ENCODE measurements around the gene SIK3. TPM values are rescaled to one million over a fixed set of nuclear protein-coding genes. Genes with fewer than 3 reads are reported as not detected.

SIK3 gene
- total and polyA plus RNA-seq, 2 experiments from 2014 or later: 6.1 to 33.9 TPM

GRCh38 chr11:116963813-116964212, 134.4 kb downstream of the SIK3 start (continued):
- no peak for TF ChIP-seq ETS1 (IDR thresholded peaks at IDR 0.05)
- no peak for TF ChIP-seq CTCF (conservative IDR thresholded peaks at IDR 0.05; ENCODE audit: low read depth in 2 of 2)
- no peak for TF ChIP-seq JUNB (IDR thresholded peaks at IDR 0.05; ENCODE audit: unreplicated experiment)
- TF ChIP-seq EZH2 (IDR thresholded peaks at IDR 0.05; ENCODE audit: low read depth, unreplicated experiment): no peak

- no peaks in the 10 kb centered on the region for H3K27me3 Mint-ChIP-seq (ENCODE audit: insufficient read depth, low read depth, poor library complexity)
- peaks cover 19% of the 10 kb centered on the region for H3K4me1 Mint-ChIP-seq
- no peak overlapping the region for H3K27ac ChIP-seq (ENCODE audit: low read depth)
- no peak overlapping the region for H3K4me2 ChIP-seq
- H3K27ac Mint-ChIP-seq: peak overlapping the region; percentile 15; the same call in 1 of the 2 replicates
- H2AFZ ChIP-seq: no peak overlapping the region
- H3F3A ChIP-seq (replicated peaks; ENCODE audit: low read depth): no peaks in the 10 kb centered on the region
- H4K20me1 ChIP-seq (replicated peaks; ENCODE audit: insufficient read depth): peaks cover 6% of the 10 kb centered on the region; the same call in 1 of the 2 replicates
- H3K4me3 Mint-ChIP-seq: no peak overlapping the region
- no peaks in the 10 kb centered on the region for H3K9me3 Mint-ChIP-seq
- peaks cover 50% of the 10 kb centered on the region for H3K79me2 ChIP-seq (replicated peaks; ENCODE audit: insufficient read depth)
- H3K9me2 ChIP-seq (ENCODE audit: insufficient read depth): no peaks in the 10 kb centered on the region
- H3K4me1 ChIP-seq (ENCODE audit: insufficient read depth): 0 out of 2 replicates have a peak, but pooled peaks cover 6% of the 10 kb centered on the region
- no peak for TF ChIP-seq JUNB (IDR thresholded peaks at IDR 0.05; ENCODE audit: unreplicated experiment)
- no peak for TF ChIP-seq EZH2phosphoT487 (IDR thresholded peaks at IDR 0.05; ENCODE audit: unreplicated experiment)
- no peak for TF ChIP-seq ZNF114 (CRISPR knock-in tag; IDR thresholded peaks at IDR 0.05)
- no peak for TF ChIP-seq POLR2AphosphoS5 (IDR thresholded peaks at IDR 0.05; ENCODE audit: low read depth)
- peak; percentile 13 for DNase-seq (ENCODE audit: low spot score)
- no peak overlapping the region for H3K4me3 ChIP-seq
- no peaks in the 10 kb centered on the region for H3K27me3 ChIP-seq (ENCODE audit: insufficient read depth)
- H3K36me3 Mint-ChIP-seq (ENCODE audit: low read depth): no peaks in the 10 kb centered on the region
- no peaks in the 10 kb centered on the region for H3K36me3 ChIP-seq (ENCODE audit: insufficient read depth)
- no peak for ATAC-seq
Measured at GRCh38 chr11:116962108-116962507, 136.1 kb downstream of the SIK3 start.

- H3F3A ChIP-seq (replicated peaks; ENCODE audit: low read depth): no peaks in the 10 kb centered on the region
- no peaks in the 10 kb centered on the region for H3K27me3 ChIP-seq (ENCODE audit: insufficient read depth)
- peak; percentile 66 for ATAC-seq
- Mint-ChIP-seq H3K36me3 (ENCODE audit: low read depth) (no peaks in the 10 kb centered on the region; the same call in 2 of the 3 replicates), H3K4me1 (peaks cover 30% of the 10 kb centered on the region), H3K27ac (peak overlapping the region; percentile 49), H3K9me3 (no peaks in the 10 kb centered on the region), H3K27me3 (ENCODE audit: insufficient read depth, low read depth, poor library complexity) (no peaks in the 10 kb centered on the region), H3K4me3 (no peak overlapping the region)
- no peaks in the 10 kb centered on the region for H3K36me3 ChIP-seq (ENCODE audit: insufficient read depth)
- no peaks in the 10 kb centered on the region for H3K9me2 ChIP-seq (ENCODE audit: insufficient read depth)
- no peak overlapping the region for H2AFZ ChIP-seq
- peaks cover 6% of the 10 kb centered on the region; the same call in 1 of the 2 replicates for H4K20me1 ChIP-seq (replicated peaks; ENCODE audit: insufficient read depth)
- DNase-seq (ENCODE audit: low spot score): peak; percentile 6
- H3K4me3 ChIP-seq: no peak overlapping the region
- no peak overlapping the region for H3K4me2 ChIP-seq
- peaks cover 40% of the 10 kb centered on the region; the same call in 1 of the 2 replicates for H3K79me2 ChIP-seq (replicated peaks; ENCODE audit: insufficient read depth)
- no peak overlapping the region; the same call in 1 of the 2 replicates for H3K27ac ChIP-seq (ENCODE audit: low read depth)
- peaks cover 13% of the 10 kb centered on the region; the same call in 1 of the 2 replicates for H3K4me1 ChIP-seq (ENCODE audit: insufficient read depth)
- TF ChIP-seq EZH2 (IDR thresholded peaks at IDR 0.05; ENCODE audit: low read depth, unreplicated experiment) (no peak), EZH2phosphoT487 (IDR thresholded peaks at IDR 0.05; ENCODE audit: unreplicated experiment) (no peak), CREB1 (CRISPR knock-in tag; IDR thresholded peaks at IDR 0.05; ENCODE audit: low read depth) (no peak), ETS1 (IDR thresholded peaks at IDR 0.05) (no peak), ZNF462 (CRISPR knock-in tag; IDR thresholded peaks at IDR 0.05) (no peak), JUNB (IDR thresholded peaks at IDR 0.05; ENCODE audit: unreplicated experiment) (no peak)
Measured at GRCh38 chr11:116960930-116961329, 137.3 kb downstream of the SIK3 start.

Measured in GM23338 (cell line).